Right cardiac atrium (tissue), 5 donors: ENCODE results near the gene ACOT2. TPM values are rescaled to one million over a fixed set of nuclear protein-coding genes. Genes with fewer than 3 reads are reported as not detected.
A peak's percentile ranks its signal among the peaks of the same experiment; 100 is the strongest.
"Not testable (repeated sequence)": the region's sequence is repeated elsewhere in the genome, so short reads cannot be mapped to it uniquely, and the experiment has no call there.

Experiments
- ATAC-seq, 2 donors: fragments of 200-7000 bp; cut with Tn5 transposase; one replicate each; pipeline versions ENCODE4 v1.8.0 to v1.9.1; 2020; ENCODE audit warnings: moderate library complexity in 2 of 2, mild to moderate bottlenecking in 1 of 2
- DNase-seq, 3 donors: peaks; one replicate each; pipeline ENCODE4 v3.0.0-alpha.2; 2020
- H3K27ac ChIP-seq: one replicate; pipeline ENCODE4 v1.5.1; 2013; ENCODE audit warnings: mild to moderate bottlenecking, low read length, control low read depth, moderate library complexity
- H3K27me3 ChIP-seq: one replicate; pipeline ENCODE4 v1.6.1; 2013; ENCODE audit not compliant: control insufficient read depth, insufficient read depth
- H3K4me1 ChIP-seq: one replicate; pipeline ENCODE4 v1.6.1; 2013; ENCODE audit warnings: low read length; ENCODE audit not compliant: control insufficient read depth, insufficient read depth
- H3K4me3 ChIP-seq: one replicate; pipeline ENCODE4 v1.5.1; 2013; ENCODE audit warnings: low read length, control low read depth
- H3K9me3 ChIP-seq: one replicate; pipeline ENCODE4 v1.6.1; 2013; ENCODE audit warnings: low read length; ENCODE audit not compliant: control insufficient read depth
- WGBS: extraction: QIAGEN DNeasy Blood & Tissue Kit; methylation state at CpG from one replicate; pipeline ENCODE4 v1.1.7; 2013; 5-methylcytosine and 5-hydroxymethylcytosine counted together
- intact Hi-C, 4 donors: fragments of 100-400 bp; cut with DNase I; formaldehyde crosslinking; loops; one replicate each; pipeline versions ENCODE4 v1.11.0 to v1.14.0; 2022 to 2023
- polyA plus RNA-seq: library from polyadenylated mRNA; stranded (reverse); fragments of 200-250 nt; gene quantifications from one replicate; pipeline ENCODE4 v1.2.3, GENCODE V29; 2013
- total RNA-seq, 4 donors: library from RNA; stranded (reverse); fragmentation: NEBNext Ultra II Directional; extraction: Animal tissue kit (Norgen Biotek cat#: 25700); gene quantifications; one replicate each; pipeline ENCODE4 v1.2.1, GENCODE V29; 2021
- donor health status: healthy with polysubstance abuse.
- donor health status: DM: no; HTN: yes; CAD: no.
- donor health status: DM: no; HTN: no; CAD: no.
- donor health status: DM: no; HTN: yes; CAD: no; lungs with severe emphysema.
- donor health status: DM: yes; HTN: yes; CAD: no.

ACOT2 gene
- total and polyA plus RNA-seq, 5 donors, result 100 to 141 (median 103) TPM

- H3K27me3 ChIP-seq, intact Hi-C loops: not testable (repeated sequence)
These were observed 21.6 kb downstream of the ACOT2 start for GRCh38 chr14:73590673-73591004.

DNA sequence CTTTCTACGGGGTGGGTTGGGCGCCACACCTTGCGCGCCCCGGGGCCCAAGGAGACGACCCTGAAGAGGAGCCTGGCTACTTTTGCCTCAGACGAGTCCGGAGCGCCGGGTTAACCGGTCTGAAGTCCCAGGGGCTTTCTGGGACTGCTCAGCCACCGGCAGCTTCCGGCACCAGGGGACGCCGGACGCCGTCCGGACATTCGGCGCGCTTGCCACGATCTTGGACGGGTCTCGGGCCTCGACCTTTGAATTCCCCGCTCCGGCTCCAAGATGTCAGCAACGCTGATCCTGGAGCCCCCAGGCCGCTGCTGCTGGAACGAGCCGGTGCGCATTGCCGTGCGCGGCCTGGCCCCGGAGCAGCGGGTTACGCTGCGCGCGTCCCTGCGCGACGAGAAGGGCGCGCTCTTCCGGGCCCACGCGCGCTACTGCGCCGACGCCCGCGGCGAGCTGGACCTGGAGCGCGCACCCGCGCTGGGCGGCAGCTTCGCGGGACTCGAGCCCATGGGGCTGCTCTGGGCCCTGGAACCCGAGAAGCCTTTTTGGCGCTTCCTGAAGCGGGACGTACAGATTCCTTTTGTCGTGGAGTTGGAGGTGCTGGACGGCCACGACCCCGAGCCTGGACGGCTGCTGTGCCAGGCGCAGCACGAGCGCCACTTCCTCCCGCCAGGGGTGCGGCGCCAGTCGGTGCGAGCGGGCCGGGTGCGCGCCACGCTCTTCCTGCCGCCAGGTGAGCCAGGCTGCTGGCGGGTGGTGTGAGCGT lies 22.9 kb downstream of the ACOT2 start, which contains the start of gene ACOT4:
ACOT4 (plus strand) TSS at position 184 of the 760 bp plus-strand sequence; CDS start at position 271, 87 bp downstream.
- intact Hi-C loops, result no loop called here
- no peaks in the 10 kb centered on the region for H3K27me3 ChIP-seq
- ATAC-seq (peak; percentile 90 to 91), DNase-seq (peak; percentile 46 to 71 (median 68))
- no peaks in the 10 kb centered on the region for H3K4me1 ChIP-seq
- H3K9me3 ChIP-seq, result no peaks in the 10 kb centered on the region
- 2% methylated on average over 89 of the region's 89 CpGs for WGBS
- H3K4me3 ChIP-seq, result peak within 1 kb of the TSS; percentile 50
- no peak within 1 kb of the TSS for H3K27ac ChIP-seq

More at GRCh38 chr14:73590673-73591004, 21.6 kb downstream of the ACOT2 start:
- not testable (repeated sequence) for H3K4me1 ChIP-seq, DNase-seq, H3K9me3 ChIP-seq, H3K27ac ChIP-seq, H3K4me3 ChIP-seq, ATAC-seq
- 95% methylated on average over 32 of the region's 32 CpGs for WGBS

DNA sequence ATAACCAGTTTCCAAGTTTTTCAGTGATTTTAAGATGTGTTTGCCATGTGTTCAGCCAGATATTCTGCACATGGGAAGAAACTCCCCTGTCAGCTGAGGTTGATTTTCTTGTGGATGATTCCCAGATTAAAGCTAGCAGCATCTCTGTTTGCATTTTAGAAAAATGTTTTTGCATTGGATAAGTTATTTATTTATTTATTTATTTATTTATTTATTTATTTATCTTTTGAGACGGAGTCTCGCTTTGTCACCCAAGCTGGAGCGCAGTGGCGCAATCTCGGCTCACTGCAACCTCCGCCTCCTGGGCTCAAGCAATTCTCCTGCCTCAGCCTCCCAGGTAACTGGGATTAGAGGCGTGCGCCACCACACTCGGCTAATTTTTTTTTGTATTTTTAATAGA lies 25.5 kb downstream of the ACOT2 start:
- WGBS, result 93% methylated on average over 9 of the region's 9 CpGs
- no peaks in the 10 kb centered on the region for H3K27me3 ChIP-seq
- ATAC-seq (no peak), DNase-seq (no peak)
- no peak overlapping the region for H3K4me3 ChIP-seq
- intact Hi-C loops, result no loop called here
- no peak overlapping the region for H3K27ac ChIP-seq
- no peaks in the 10 kb centered on the region for H3K4me1 ChIP-seq
- H3K9me3 ChIP-seq, result no peaks in the 10 kb centered on the region

DNA sequence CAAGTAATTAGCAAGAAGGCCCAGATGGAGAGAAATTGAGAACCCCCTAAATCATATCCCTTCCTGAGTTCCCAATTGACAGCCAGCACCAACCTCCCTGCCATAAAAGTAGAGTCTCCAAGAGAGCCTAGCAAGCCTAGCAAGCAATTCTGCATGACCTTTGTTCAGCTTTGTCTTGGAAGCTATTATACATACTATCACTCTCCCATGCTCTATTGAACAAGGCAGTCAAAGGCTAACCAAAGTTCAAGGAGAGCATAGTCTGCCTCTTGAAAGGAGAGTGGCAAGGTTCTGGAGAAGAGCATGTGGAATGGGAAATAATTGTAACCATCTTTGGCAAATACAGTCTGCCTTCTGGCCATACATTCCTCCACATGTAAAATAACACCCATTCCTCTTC lies 30.5 kb downstream of the ACOT2 start:
- no peaks in the 10 kb centered on the region for H3K9me3 ChIP-seq
- H3K27me3 ChIP-seq, result no peaks in the 10 kb centered on the region
- no peak overlapping the region for H3K27ac ChIP-seq
- DNase-seq (no peak), ATAC-seq (no peak)
- H3K4me1 ChIP-seq, result no peaks in the 10 kb centered on the region
- H3K4me3 ChIP-seq, result no peak overlapping the region
- intact Hi-C loops, result no loop called here

GRCh38 chr14:73602994-73603393 lies 34.0 kb downstream of the ACOT2 start:
- no peaks in the 10 kb centered on the region for H3K9me3 ChIP-seq
- intact Hi-C loops, result no loop called here
- H3K27me3 ChIP-seq, result no peaks in the 10 kb centered on the region
- ATAC-seq (no peak), DNase-seq (no peak)
- no peaks in the 10 kb centered on the region for H3K4me1 ChIP-seq
- no peak overlapping the region for H3K4me3 ChIP-seq
- no peak overlapping the region for H3K27ac ChIP-seq
- WGBS, result 82% methylated on average over 3 of the region's 3 CpGs

DNA sequence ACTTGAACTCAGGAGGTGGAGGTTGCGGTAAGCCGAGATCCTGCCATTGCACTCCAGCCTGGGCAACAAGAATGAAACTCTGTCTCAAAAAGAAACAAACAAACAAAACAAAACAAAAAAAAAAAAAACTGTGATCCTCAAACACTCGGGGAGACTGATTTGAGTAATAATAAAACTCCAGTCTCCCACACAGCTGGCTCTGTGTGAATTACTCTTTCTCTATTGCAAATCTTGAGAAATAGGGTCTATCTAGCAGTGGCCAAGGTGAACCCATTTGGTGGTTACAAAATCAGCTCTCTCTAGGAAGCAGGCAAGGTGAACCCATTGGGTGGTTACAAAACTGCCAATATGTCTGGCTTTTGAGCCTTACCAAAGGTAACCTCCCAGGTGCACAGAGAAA lies 37.3 kb downstream of the ACOT2 start:
- H3K27me3 ChIP-seq, result no peaks in the 10 kb centered on the region
- H3K4me3 ChIP-seq, result no peak overlapping the region
- no peak for ATAC-seq
- 96% methylated on average over 3 of the region's 3 CpGs for WGBS
- H3K27ac ChIP-seq, result no peak overlapping the region
- H3K4me1 ChIP-seq, result no peaks in the 10 kb centered on the region
- H3K9me3 ChIP-seq, result no peaks in the 10 kb centered on the region
- intact Hi-C loops, result no loop called here
- DNase-seq, result no peak

DNA sequence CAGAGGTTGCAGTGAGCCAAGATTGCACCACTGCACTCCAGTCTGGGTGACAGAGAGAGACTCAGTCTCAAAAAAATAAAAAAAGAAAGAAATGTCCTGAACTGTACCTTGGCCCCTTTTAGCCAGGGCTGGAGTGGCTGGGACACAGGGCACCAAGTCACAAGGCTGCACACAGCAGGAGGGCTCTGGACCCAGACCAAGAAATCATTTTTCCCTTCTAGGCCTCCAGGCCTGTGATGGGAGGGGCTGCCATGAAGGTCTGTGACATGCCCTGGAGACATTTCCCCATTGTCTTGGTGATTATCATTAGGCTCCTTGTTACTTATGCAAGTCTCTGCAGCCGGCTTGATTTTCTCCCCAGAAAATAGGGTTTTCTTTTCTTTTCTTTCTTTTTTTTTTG lies 38.2 kb downstream of the ACOT2 start:
- no peak overlapping the region for H3K4me3 ChIP-seq
- ATAC-seq (no peak), DNase-seq (no peak)
- WGBS, result 88% methylated on average over 1 of the region's 1 CpG
- no peaks in the 10 kb centered on the region for H3K27me3 ChIP-seq
- intact Hi-C loops, result no loop called here
- no peaks in the 10 kb centered on the region for H3K9me3 ChIP-seq
- H3K4me1 ChIP-seq, result no peaks in the 10 kb centered on the region
- H3K27ac ChIP-seq, result no peak overlapping the region

- 17% methylated on average over 2 of the region's 2 CpGs for WGBS
- Histone ChIP-seq H3K27ac (no peak overlapping the region), H3K27me3 (no peaks in the 10 kb centered on the region), H3K4me1 (no peaks in the 10 kb centered on the region), H3K9me3 (no peaks in the 10 kb centered on the region), H3K4me3 (no peak overlapping the region)
- intact Hi-C loops, result no loop called here
- ATAC-seq (no peak), DNase-seq (no peak)
These were observed 41.7 kb downstream of the ACOT2 start for GRCh38 chr14:73610687-73611086.

GRCh38 chr14:73612339-73613045 lies 43.5 kb downstream of the ACOT2 start, which contains the start of gene ACOT6:
Gene ACOT6 (plus strand): TSS chr14:73612517. CDS start chr14:73612572, 55 bp downstream.
- peak; percentile 79 to 91 (median 91) for DNase-seq
- Histone ChIP-seq H3K9me3 (no peaks in the 10 kb centered on the region), H3K4me3 (peak within 1 kb of the TSS; percentile 47), H3K27me3 (no peaks in the 10 kb centered on the region), H3K4me1 (no peaks in the 10 kb centered on the region), H3K27ac (peak within 1 kb of the TSS; percentile 40)
- intact Hi-C loops, result no loop called here
- ATAC-seq, result peak; percentile 94 to 96
- WGBS, result under 1% methylated on average over 84 of the region's 84 CpGs

GRCh38 chr14:73613046-73613383 lies 44.0 kb downstream of the ACOT2 start:
- H3K27ac ChIP-seq, result peak overlapping the region; percentile 40
- H3K27me3 ChIP-seq, result no peaks in the 10 kb centered on the region
- peak overlapping the region; percentile 47 for H3K4me3 ChIP-seq
- H3K4me1 ChIP-seq, result no peaks in the 10 kb centered on the region
- DNase-seq, result no peak
- no peaks in the 10 kb centered on the region for H3K9me3 ChIP-seq
- 4% methylated on average over 13 of the region's 13 CpGs for WGBS
- intact Hi-C loops, result no loop called here
- ATAC-seq, result peak; percentile 28 to 31

DNA sequence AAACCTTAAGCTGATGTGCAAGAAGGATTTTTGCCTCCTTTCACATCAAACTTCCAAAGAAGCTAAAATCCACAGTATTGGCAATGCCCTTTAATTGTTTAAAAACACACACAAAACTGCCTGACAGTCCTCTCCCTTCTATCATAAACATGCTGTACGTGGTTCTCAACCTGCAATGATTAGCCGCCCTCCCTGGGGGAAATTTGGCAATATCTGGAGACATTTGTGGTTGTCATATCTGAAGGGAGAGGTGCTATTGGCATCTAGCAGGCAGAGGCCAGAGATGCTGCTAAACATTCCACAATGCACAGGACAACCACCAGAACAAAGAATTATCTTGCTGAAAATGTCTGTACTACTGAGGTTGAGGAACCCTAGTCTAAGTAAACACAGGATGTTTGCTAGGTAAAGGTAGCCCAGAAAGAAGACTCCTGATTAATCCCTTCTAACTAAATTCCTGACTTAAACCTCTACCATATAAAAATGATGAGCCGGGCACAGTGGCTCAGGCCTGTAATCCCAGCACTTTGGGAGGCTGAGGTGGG lies 44.5 kb downstream of the ACOT2 start:
- ATAC-seq (no peak), DNase-seq (no peak)
- H3K9me3 ChIP-seq, result no peaks in the 10 kb centered on the region
- WGBS, result 90% methylated on average over 3 of the region's 3 CpGs
- H3K27me3 ChIP-seq, result no peaks in the 10 kb centered on the region
- H3K4me3 ChIP-seq, result no peak overlapping the region
- intact Hi-C loops, result no loop called here
- no peak overlapping the region for H3K27ac ChIP-seq
- H3K4me1 ChIP-seq, result no peaks in the 10 kb centered on the region
